Effector memory CD8-positive, alpha-beta T cell (primary cell): ENCODE results near the gene MYOM3.

Source experiments
- ATAC-seq: fragments of 150-1000 bp; cut with Tn5 transposase; replicated peaks from 2 replicates; pipeline ENCODE4 v1.10.0; 2021; ENCODE audit warnings: mild to moderate bottlenecking, moderate library complexity
- DNase-seq, 3 experiments: peaks; one replicate each; pipeline ENCODE4 v3.0.0; 2021
- H3K27ac Mint-ChIP-seq, 2 donors: one replicate each; pipeline ENCODE4 v1.8.0; 2022; ENCODE audit warnings: mild to moderate bottlenecking in 2 of 2, mixed read lengths in 2 of 2, moderate library complexity in 2 of 2
- H3K27me3 Mint-ChIP-seq, 2 donors: one replicate each; pipeline ENCODE4 v1.8.0; 2022; ENCODE audit warnings: mixed read lengths in 2 of 2
- H3K36me3 Mint-ChIP-seq: one replicate; pipeline ENCODE4 v1.8.0; 2022; ENCODE audit warnings: mild to moderate bottlenecking, moderate library complexity, mixed read lengths; ENCODE audit not compliant: insufficient read depth
- H3K4me1 Mint-ChIP-seq, 2 donors: one replicate each; pipeline ENCODE4 v1.8.0; 2022; ENCODE audit warnings: low read depth in 2 of 2, mixed read lengths in 2 of 2
- H3K4me3 Mint-ChIP-seq, 2 donors: one replicate each; pipeline ENCODE4 v1.8.0; 2022; ENCODE audit warnings: mild to moderate bottlenecking in 2 of 2, mixed read lengths in 2 of 2, moderate library complexity in 2 of 2
- H3K9me3 Mint-ChIP-seq, 2 donors: one replicate each; pipeline ENCODE4 v1.8.0; 2022; ENCODE audit warnings: mixed read lengths in 2 of 2

Gene MYOM3

GRCh38 chr1:24127801-24128363 is 15.9 kb upstream of the MYOM3 start:
- ATAC-seq, result no peak
- Mint-ChIP-seq H3K27me3 (peaks cover 0 to 8% of the 10 kb centered on the region in 2 donors), H3K9me3 (no peaks in the 10 kb centered on the region), H3K4me3 (no peak overlapping the region), H3K36me3 (no peaks in the 10 kb centered on the region), H3K27ac (no peak overlapping the region), H3K4me1 (no peaks in the 10 kb centered on the region)
- no peak for DNase-seq

DNA sequence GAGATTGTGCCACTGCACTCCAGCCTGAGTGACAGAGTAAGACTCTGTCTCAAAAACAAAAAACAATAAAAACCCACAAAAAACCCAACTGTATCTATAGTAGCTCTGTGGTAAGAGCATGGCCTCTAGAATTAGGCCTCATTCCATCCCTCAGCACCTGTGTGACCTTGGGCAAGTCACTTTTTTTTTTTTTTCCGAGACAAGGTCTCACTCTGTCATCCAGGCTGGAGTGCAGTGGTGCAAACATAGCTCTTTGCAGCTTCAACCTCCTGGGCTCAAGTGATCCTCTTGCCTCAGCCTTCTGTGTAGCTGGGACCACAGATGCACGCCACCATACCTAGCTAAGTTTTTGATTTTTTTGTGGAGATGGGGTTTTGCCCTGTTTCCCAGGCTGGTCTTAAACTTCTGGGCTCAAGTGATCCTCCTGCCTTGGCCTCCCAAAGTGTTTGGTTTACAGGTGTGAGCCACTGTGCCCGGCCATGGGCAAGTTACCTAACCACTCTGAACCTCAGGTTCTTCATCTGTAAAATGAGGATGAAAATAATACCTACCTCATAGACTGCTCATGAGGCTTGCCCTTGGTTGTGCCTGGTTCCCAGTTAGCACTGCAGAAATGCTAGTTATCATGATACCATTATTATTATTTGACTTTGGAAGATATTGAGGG is 15.3 kb upstream of the MYOM3 start:
- no peaks in the 10 kb centered on the region for H3K36me3 Mint-ChIP-seq
- H3K4me1 Mint-ChIP-seq, result no peaks in the 10 kb centered on the region
- DNase-seq (no peak), ATAC-seq (no peak)
- H3K9me3 Mint-ChIP-seq, result no peaks in the 10 kb centered on the region
- H3K27me3 Mint-ChIP-seq, result peaks cover under 1 to 8% of the 10 kb centered on the region in 2 donors
- no peak overlapping the region for H3K4me3 Mint-ChIP-seq
- no peak overlapping the region for H3K27ac Mint-ChIP-seq

- DNase-seq, result no peak
- H3K36me3 Mint-ChIP-seq, result no peaks in the 10 kb centered on the region
- peaks cover 7 to 11% of the 10 kb centered on the region in 2 donors for H3K27me3 Mint-ChIP-seq
- H3K4me1 Mint-ChIP-seq, result no peaks in the 10 kb centered on the region
- H3K27ac Mint-ChIP-seq, result no peak overlapping the region
- no peak for ATAC-seq
- no peaks in the 10 kb centered on the region for H3K9me3 Mint-ChIP-seq
- no peak overlapping the region for H3K4me3 Mint-ChIP-seq
Observed at GRCh38 chr1:24126672-24127023, 14.7 kb upstream of the MYOM3 start.

- DNase-seq (no peak), ATAC-seq (no peak)
- H3K9me3 Mint-ChIP-seq, result no peaks in the 10 kb centered on the region
- no peaks in the 10 kb centered on the region for H3K36me3 Mint-ChIP-seq
- H3K4me3 Mint-ChIP-seq, result no peak overlapping the region
- peaks cover 12 to 16% of the 10 kb centered on the region in 2 donors for H3K27me3 Mint-ChIP-seq
- no peaks in the 10 kb centered on the region for H3K4me1 Mint-ChIP-seq
- no peak overlapping the region for H3K27ac Mint-ChIP-seq
Observed at GRCh38 chr1:24126018-24126671, 14.2 kb upstream of the MYOM3 start.

- H3K4me3 Mint-ChIP-seq, result no peak overlapping the region
- ATAC-seq, result no peak
- peaks cover 19 to 23% of the 10 kb centered on the region in 2 donors for H3K27me3 Mint-ChIP-seq
- no peaks in the 10 kb centered on the region for H3K9me3 Mint-ChIP-seq
- no peak overlapping the region for H3K27ac Mint-ChIP-seq
- H3K4me1 Mint-ChIP-seq, result no peaks in the 10 kb centered on the region
- DNase-seq, result no peak
- no peaks in the 10 kb centered on the region for H3K36me3 Mint-ChIP-seq
Observed at GRCh38 chr1:24125456-24125855, 13.5 kb upstream of the MYOM3 start.

- no peaks in the 10 kb centered on the region for H3K4me1 Mint-ChIP-seq
- no peaks in the 10 kb centered on the region for H3K9me3 Mint-ChIP-seq
- no peak for DNase-seq
- no peaks in the 10 kb centered on the region for H3K36me3 Mint-ChIP-seq
- no peak for ATAC-seq
- peaks cover 23 to 28% of the 10 kb centered on the region in 2 donors for H3K27me3 Mint-ChIP-seq
- H3K27ac Mint-ChIP-seq, result no peak overlapping the region
- H3K4me3 Mint-ChIP-seq, result no peak overlapping the region
Observed at GRCh38 chr1:24124980-24125379, 13.0 kb upstream of the MYOM3 start.

DNA sequence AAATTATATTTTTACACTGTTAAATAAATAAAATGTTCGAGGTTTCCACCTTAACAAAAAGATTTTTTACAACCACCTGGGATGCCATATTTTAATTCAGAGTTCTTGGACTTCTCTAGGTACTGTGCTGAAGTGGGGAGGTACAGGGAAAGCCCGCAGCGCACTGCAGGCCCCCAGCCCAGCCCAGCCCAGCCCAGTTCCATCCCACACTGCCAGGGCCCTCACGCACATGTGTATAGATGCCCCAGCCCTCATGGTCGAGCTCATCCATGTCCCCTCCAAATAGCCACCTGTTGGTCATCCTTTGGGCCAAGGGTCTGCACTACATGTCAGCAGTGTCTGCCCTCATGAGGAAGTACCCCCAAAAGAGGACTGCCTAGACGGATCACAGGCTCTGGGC is 11.7 kb upstream of the MYOM3 start:
- no peaks in the 10 kb centered on the region for H3K36me3 Mint-ChIP-seq
- no peaks in the 10 kb centered on the region for H3K9me3 Mint-ChIP-seq
- H3K27me3 Mint-ChIP-seq, result peaks cover 25 to 40% of the 10 kb centered on the region in 2 donors
- DNase-seq, result no peak
- no peak for ATAC-seq
- H3K27ac Mint-ChIP-seq, result no peak overlapping the region
- no peak overlapping the region for H3K4me3 Mint-ChIP-seq
- no peaks in the 10 kb centered on the region for H3K4me1 Mint-ChIP-seq

- H3K4me3 Mint-ChIP-seq, result no peak overlapping the region
- no peaks in the 10 kb centered on the region for H3K36me3 Mint-ChIP-seq
- H3K27ac Mint-ChIP-seq, result no peak overlapping the region
- H3K4me1 Mint-ChIP-seq, result peaks cover 0 to under 1% of the 10 kb centered on the region in 2 donors
- H3K27me3 Mint-ChIP-seq, result peaks cover 33 to 49% of the 10 kb centered on the region in 2 donors
- H3K9me3 Mint-ChIP-seq, result no peaks in the 10 kb centered on the region
- no peak for ATAC-seq
- no peak for DNase-seq
Observed at GRCh38 chr1:24122776-24123175, 10.8 kb upstream of the MYOM3 start.

- Mint-ChIP-seq H3K4me1 (peaks cover 0 to 2% of the 10 kb centered on the region in 2 donors), H3K4me3 (no peak overlapping the region), H3K27me3 (peaks cover 45 to 62% of the 10 kb centered on the region in 2 donors), H3K9me3 (no peaks in the 10 kb centered on the region), H3K27ac (peak overlapping the region in 1 of 2 donors; percentile 23), H3K36me3 (no peaks in the 10 kb centered on the region)
- DNase-seq (no peak), ATAC-seq (no peak)
Observed at GRCh38 chr1:24121406-24121805, 9.5 kb upstream of the MYOM3 start.

- DNase-seq, result no peak
- Mint-ChIP-seq H3K4me3 (no peak overlapping the region), H3K4me1 (peaks cover 0 to 2% of the 10 kb centered on the region in 2 donors)
Observed at GRCh38 chr1:24120965-24121364, 9.0 kb upstream of the MYOM3 start.

DNA sequence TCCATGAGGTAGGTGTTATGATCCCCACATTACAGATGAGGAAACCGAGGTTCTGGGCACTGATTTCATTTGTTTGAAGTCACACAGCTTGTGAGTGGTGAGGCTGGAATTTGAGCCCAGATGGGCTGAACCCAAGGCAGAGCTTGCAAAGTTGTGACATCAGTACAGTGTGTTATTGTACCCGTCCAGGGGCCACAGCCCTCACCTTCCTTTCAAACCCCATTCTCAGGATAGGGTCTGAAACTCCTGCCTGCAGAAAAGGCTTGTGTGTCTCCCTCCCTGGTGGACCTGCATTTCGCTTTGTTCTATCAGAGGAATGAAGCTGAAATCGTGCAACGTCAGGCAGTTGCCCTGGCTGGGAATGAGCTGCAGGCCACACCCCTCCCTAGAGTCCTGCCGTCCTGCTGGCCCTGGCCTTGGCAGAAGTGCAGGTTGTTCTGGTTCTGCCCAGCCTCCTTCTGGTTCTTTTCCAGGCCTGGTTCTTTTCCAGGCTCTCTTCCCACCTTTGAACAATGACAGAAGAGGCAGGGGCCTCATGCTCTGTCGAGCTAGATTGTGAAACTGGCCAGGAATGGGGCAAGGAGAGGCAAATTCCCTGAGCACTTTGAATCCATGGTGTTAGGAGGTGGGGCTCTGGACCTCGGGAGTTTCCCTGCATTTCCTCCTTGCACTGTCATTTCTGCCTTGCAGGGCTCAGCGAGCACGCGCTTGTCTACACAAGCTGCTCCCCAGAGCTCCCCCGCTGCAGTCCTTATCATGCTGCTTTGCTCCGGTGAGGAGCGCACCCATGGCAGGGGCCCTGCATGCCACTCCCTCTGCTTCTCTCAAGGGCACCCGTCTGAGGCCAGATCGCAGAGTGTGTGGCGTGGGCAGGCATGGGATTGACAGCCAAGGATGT is 8.2 kb upstream of the MYOM3 start:
- H3K36me3 Mint-ChIP-seq, result no peaks in the 10 kb centered on the region
- no peak overlapping the region for H3K4me3 Mint-ChIP-seq
- DNase-seq (no peak), ATAC-seq (no peak)
- H3K27ac Mint-ChIP-seq, result no peak overlapping the region
- H3K4me1 Mint-ChIP-seq, result peaks cover 0 to 2% of the 10 kb centered on the region in 2 donors
- H3K9me3 Mint-ChIP-seq, result no peaks in the 10 kb centered on the region
- H3K27me3 Mint-ChIP-seq, result peaks cover 55 to 75% of the 10 kb centered on the region in 2 donors

More at GRCh38 chr1:24120965-24121364, 9.0 kb upstream of the MYOM3 start:
- H3K9me3 Mint-ChIP-seq, result no peaks in the 10 kb centered on the region
- no peaks in the 10 kb centered on the region for H3K36me3 Mint-ChIP-seq
- ATAC-seq, result no peak
- H3K27me3 Mint-ChIP-seq, result peaks cover 50 to 67% of the 10 kb centered on the region in 2 donors
- peak overlapping the region in 1 of 2 donors; percentile 23 for H3K27ac Mint-ChIP-seq

GRCh38 chr1:24119489-24119858 is 7.5 kb upstream of the MYOM3 start:
- Mint-ChIP-seq H3K4me1 (peaks cover 0 to 2% of the 10 kb centered on the region in 2 donors), H3K9me3 (no peaks in the 10 kb centered on the region), H3K4me3 (no peak overlapping the region), H3K27me3 (peaks cover 55 to 82% of the 10 kb centered on the region in 2 donors), H3K27ac (no peak overlapping the region), H3K36me3 (no peaks in the 10 kb centered on the region)
- no peak for DNase-seq
- ATAC-seq, result no peak

DNA sequence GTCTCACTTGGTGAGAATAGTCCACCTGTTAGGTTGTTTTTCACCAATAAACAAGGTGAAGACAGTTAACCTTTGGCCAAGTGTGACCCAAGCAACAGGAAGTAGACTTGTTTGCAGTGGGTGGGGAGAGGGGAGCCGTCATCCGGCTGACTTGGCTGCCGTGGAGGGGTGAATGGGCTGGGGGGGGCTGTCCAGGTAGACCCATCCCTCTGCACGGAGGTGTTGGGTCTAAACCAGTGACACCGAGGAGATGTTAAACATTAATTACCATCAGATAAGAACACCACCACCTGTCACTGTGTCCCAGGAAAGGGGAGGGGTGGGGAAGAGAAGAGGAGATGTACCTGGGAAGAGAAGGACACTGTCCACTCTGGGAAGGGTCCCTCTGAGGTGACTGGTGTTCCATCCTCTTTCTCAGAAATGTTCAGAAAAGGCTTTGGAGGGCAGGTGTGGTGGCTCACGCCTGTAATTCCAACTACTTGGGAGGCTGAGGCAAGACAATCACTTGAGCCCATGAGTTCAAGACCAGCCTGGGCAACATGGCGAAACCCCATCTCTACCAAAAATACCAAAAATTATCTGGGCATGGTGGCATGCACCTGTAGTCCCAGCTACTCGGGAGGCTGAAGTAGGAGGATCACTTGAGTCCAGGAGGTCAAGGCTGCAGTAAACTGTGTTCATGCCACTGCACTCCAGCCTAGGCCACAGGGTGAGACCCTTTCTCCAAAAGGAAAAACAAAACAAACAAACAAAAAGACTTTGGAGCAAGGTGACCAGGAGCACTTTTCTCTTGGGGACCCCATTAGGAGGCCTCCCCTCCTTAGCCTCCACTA is 6.7 kb upstream of the MYOM3 start:
- Mint-ChIP-seq H3K36me3 (no peaks in the 10 kb centered on the region), H3K27ac (no peak overlapping the region), H3K4me3 (no peak overlapping the region), H3K9me3 (no peaks in the 10 kb centered on the region), H3K27me3 (peaks cover 62 to 83% of the 10 kb centered on the region in 2 donors), H3K4me1 (peaks cover 0 to 2% of the 10 kb centered on the region in 2 donors)
- ATAC-seq, result no peak
- DNase-seq, result no peak
